Thoracic aorta (tissue), 2 donors: ENCODE results near the gene RASGRP2. TPM values are rescaled to one million over a fixed set of nuclear protein-coding genes. Genes with fewer than 3 reads are reported as not detected.

Source experiments
- ATAC-seq: fragments of 150-250 bp; one replicate; pipeline ENCODE4 v1.8.0; 2017; ENCODE audit warnings: low read depth; ENCODE audit not compliant: insufficient number of reproducible peaks, low FRiP score
- DNase-seq: peaks from one replicate; pipeline ENCODE4 v3.0.0-alpha.2; 2020; ENCODE audit warnings: low spot score
- H3K27ac ChIP-seq, 2 donors: fragments of 200-600 bp; sonication (generic); 1 replicate in 1 of 2; 2 replicates in 1 of 2; pipeline ENCODE4 v1.5.1; 2016; ENCODE audit warnings: mild to moderate bottlenecking in 2 of 2, moderate library complexity in 2 of 2
- H3K27me3 ChIP-seq: fragments of 200-600 bp; sonication (generic); replicated peaks from 2 replicates; pipeline ENCODE4 v1.6.0; 2016; ENCODE audit warnings: mild to moderate bottlenecking; ENCODE audit not compliant: insufficient read depth
- H3K36me3 ChIP-seq: fragments of 200-600 bp; sonication (generic); one replicate; pipeline ENCODE4 v1.5.1; 2016
- H3K4me1 ChIP-seq, 2 donors: fragments of 200-600 bp; sonication (generic); 1 replicate in 1 of 2; 2 replicates in 1 of 2; pipeline versions ENCODE4 v1.5.1 to v1.6.0; 2016; ENCODE audit warnings: low read depth in 2 of 2, mild to moderate bottlenecking in 1 of 2; ENCODE audit not compliant: control insufficient read depth in 1 of 2
- H3K4me3 ChIP-seq: fragments of 200-600 bp; sonication (generic); 2 replicates; pipeline ENCODE4 v1.5.1; 2016; ENCODE audit warnings: mild to moderate bottlenecking
- H3K9me3 ChIP-seq: fragments of 200-600 bp; sonication (generic); 2 replicates; pipeline ENCODE4 v1.5.1; 2016
- CTCF ChIP-seq: fragments of 200-600 bp; sonication (generic); IDR thresholded peaks from one replicate; pipeline ENCODE4 v1.5.1; 2019; ENCODE audit warnings: antibody characterized with exemption
- total RNA-seq, 2 donors: library from RNA; depleted of rRNA; stranded (reverse); fragments of >200 nt; gene quantifications; one replicate each; pipeline versions ENCODE4 v1.1.0 to v1.2.3, GENCODE V29; 2016

Gene RASGRP2
- total RNA-seq, 2 donors from 2014 or later: 78.4 to 89.1 TPM

GRCh38 chr11:64776875-64777274 lies 32.9 kb upstream of the RASGRP2 start:
- DNase-seq: no peak
- no peak for ATAC-seq
- no peaks in the 10 kb centered on the region for H3K9me3 ChIP-seq
- peak overlapping the region; percentile 73 for H3K4me3 ChIP-seq
- H3K27me3 ChIP-seq: no peaks in the 10 kb centered on the region
- TF ChIP-seq CTCF: no peak
- H3K4me1 ChIP-seq: peaks cover 42 to 54% of the 10 kb centered on the region in 2 donors
- H3K36me3 ChIP-seq: peaks cover 42% of the 10 kb centered on the region
- peak overlapping the region; percentile 30 to 35 for H3K27ac ChIP-seq

- TF ChIP-seq CTCF: no peak
- Histone ChIP-seq H3K36me3 (peaks cover 46% of the 10 kb centered on the region), H3K4me1 (peaks cover 42 to 58% of the 10 kb centered on the region in 2 donors), H3K27ac (peak overlapping the region in 1 of 2 donors; percentile 30), H3K9me3 (no peaks in the 10 kb centered on the region), H3K27me3 (no peaks in the 10 kb centered on the region), H3K4me3 (peak overlapping the region; percentile 73)
- DNase-seq (no peak), ATAC-seq (no peak)
These were observed 32.5 kb upstream of the RASGRP2 start for GRCh38 chr11:64776425-64776824.

GRCh38 chr11:64774144-64774543 lies 30.2 kb upstream of the RASGRP2 start:
- DNase-seq (no peak), ATAC-seq (no peak)
- no peak for TF ChIP-seq CTCF
- Histone ChIP-seq H3K36me3 (peaks cover 69% of the 10 kb centered on the region), H3K9me3 (no peaks in the 10 kb centered on the region), H3K4me3 (no peak overlapping the region), H3K27me3 (no peaks in the 10 kb centered on the region), H3K4me1 (peaks cover 37 to 53% of the 10 kb centered on the region in 2 donors), H3K27ac (no peak overlapping the region)

- no peak for ATAC-seq
- H3K27ac ChIP-seq: peak overlapping the region; percentile 7 to 22
- peaks cover 86% of the 10 kb centered on the region for H3K36me3 ChIP-seq
- no peaks in the 10 kb centered on the region for H3K9me3 ChIP-seq
- H3K4me3 ChIP-seq: no peak overlapping the region
- no peak for TF ChIP-seq CTCF
- DNase-seq: no peak
- H3K4me1 ChIP-seq: peaks cover 37 to 59% of the 10 kb centered on the region in 2 donors
- no peaks in the 10 kb centered on the region for H3K27me3 ChIP-seq
These were observed 28.5 kb upstream of the RASGRP2 start for GRCh38 chr11:64772303-64773018.

- H3K36me3 ChIP-seq: peaks cover 92% of the 10 kb centered on the region
- no peaks in the 10 kb centered on the region for H3K27me3 ChIP-seq
- no peak for DNase-seq
- TF ChIP-seq CTCF: no peak
- no peaks in the 10 kb centered on the region for H3K9me3 ChIP-seq
- peaks cover 34 to 57% of the 10 kb centered on the region in 2 donors for H3K4me1 ChIP-seq
- no peak for ATAC-seq
- H3K27ac ChIP-seq: no peak overlapping the region
- no peak overlapping the region for H3K4me3 ChIP-seq
These were observed 27.9 kb upstream of the RASGRP2 start for GRCh38 chr11:64771861-64772260.
